Adrenal gland (tissue), 5 donors: ENCODE measurements around the gene TEDDM1.

ENCODE experiments used
- POLR2A ChIP-seq, 2 donors: fragments of 450-650 bp; IDR thresholded peaks; one replicate each; pipeline ENCODE4 v1.6.1; 2017; ENCODE audit warnings: antibody characterized with exemption in 2 of 2, mild to moderate bottlenecking in 2 of 2, moderate library complexity in 1 of 2
- TF ChIP-seq, protein P1 (sequence below), 6 experiments: fragments of 450-650 bp in 4 of 6; fragments of 200-600 bp in 2 of 6; sonication (generic) in 1 of 6; IDR thresholded peaks; 1 replicate in 5 of 6; 2 replicates in 1 of 6; pipeline versions ENCODE4 v1.5.1 to v1.8.0; 2016 to 2021; ENCODE audit warnings: antibody characterized with exemption in 6 of 6, mild to moderate bottlenecking in 2 of 6, moderate library complexity in 1 of 6
- donor health status: DM: no; HTN: no; CAD: no.

GRCh38 chr1:182386980-182387379 is 13.5 kb downstream of the TEDDM1 start:
- TF ChIP-seq, protein P1, sequence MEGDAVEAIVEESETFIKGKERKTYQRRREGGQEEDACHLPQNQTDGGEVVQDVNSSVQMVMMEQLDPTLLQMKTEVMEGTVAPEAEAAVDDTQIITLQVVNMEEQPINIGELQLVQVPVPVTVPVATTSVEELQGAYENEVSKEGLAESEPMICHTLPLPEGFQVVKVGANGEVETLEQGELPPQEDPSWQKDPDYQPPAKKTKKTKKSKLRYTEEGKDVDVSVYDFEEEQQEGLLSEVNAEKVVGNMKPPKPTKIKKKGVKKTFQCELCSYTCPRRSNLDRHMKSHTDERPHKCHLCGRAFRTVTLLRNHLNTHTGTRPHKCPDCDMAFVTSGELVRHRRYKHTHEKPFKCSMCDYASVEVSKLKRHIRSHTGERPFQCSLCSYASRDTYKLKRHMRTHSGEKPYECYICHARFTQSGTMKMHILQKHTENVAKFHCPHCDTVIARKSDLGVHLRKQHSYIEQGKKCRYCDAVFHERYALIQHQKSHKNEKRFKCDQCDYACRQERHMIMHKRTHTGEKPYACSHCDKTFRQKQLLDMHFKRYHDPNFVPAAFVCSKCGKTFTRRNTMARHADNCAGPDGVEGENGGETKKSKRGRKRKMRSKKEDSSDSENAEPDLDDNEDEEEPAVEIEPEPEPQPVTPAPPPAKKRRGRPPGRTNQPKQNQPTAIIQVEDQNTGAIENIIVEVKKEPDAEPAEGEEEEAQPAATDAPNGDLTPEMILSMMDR (IDR thresholded peaks at IDR 0.05): no peak
- TF ChIP-seq POLR2A (IDR thresholded peaks at IDR 0.05): no peak
